HEK293 (cell line): ENCODE data around the gene KLC3.

Experiments used
- CTCF ChIA-PET: fragments of 350-600 bp; formaldehyde crosslinking; extraction: SDS; loops from one replicate; lab custom pipeline; 2021; ENCODE audit warnings: antibody characterized with exemption; lab: Yijun Ruan, JAX
- POLR2A ChIA-PET: fragments of 300-600 bp; formaldehyde crosslinking; extraction: SDS; loops from one replicate; lab custom pipeline; 2020; ENCODE audit warnings: antibody characterized with exemption, inconsistent platforms; lab: Yijun Ruan, JAX
- H3K27ac ChIP-seq: fragments of 200-500 bp; sonication (Bioruptor generic); 2 replicates; pipeline ENCODE4 v1.5.1; 2014; ENCODE audit warnings: low read depth, low read length, control low read depth, inconsistent platforms; ENCODE audit errors: extremely low read depth
- H3K36me3 ChIP-seq, 2 experiments: fragments of 200-500 bp in 1 of 2; sonication (Bioruptor generic) in 1 of 2; 1 replicate in 1 of 2; 2 replicates in 1 of 2; pipeline ENCODE4 v1.5.1; 2014 to 2017; ENCODE audit warnings: inconsistent platforms in 2 of 2, low read length in 2 of 2; ENCODE audit not compliant: control insufficient read depth in 2 of 2, insufficient read depth in 1 of 2
- H3K4me1 ChIP-seq: fragments of 200-500 bp; sonication (Bioruptor generic); 2 replicates; pipeline ENCODE4 v1.5.1; 2014; ENCODE audit warnings: mild to moderate bottlenecking, low read length, inconsistent platforms; ENCODE audit not compliant: control insufficient read depth, insufficient read depth
- H3K4me3 ChIP-seq: 2 replicates; pipeline ENCODE4 v1.5.1; 2011; ENCODE audit warnings: low read depth, mild to moderate bottlenecking, control low read depth, low read length, moderate library complexity
- H3K9me3 ChIP-seq: fragments of 200-500 bp; sonication (Bioruptor generic); 2 replicates; pipeline ENCODE4 v1.5.1; 2014; ENCODE audit warnings: low read depth, low read length, inconsistent platforms; ENCODE audit not compliant: control insufficient read depth, insufficient read depth
- BCL11A ChIP-seq: fragments of 450-650 bp; formaldehyde crosslinking; IDR thresholded peaks from 2 replicates; pipeline ENCODE4 v1.5.1; 2016; ENCODE audit warnings: low read depth, missing biosample characterization, missing genetic modification characterization
- BCL11B ChIP-seq: fragments of 450-650 bp; formaldehyde crosslinking; IDR thresholded peaks from 2 replicates; pipeline ENCODE4 v1.5.1; 2016; ENCODE audit warnings: low read depth, missing biosample characterization, missing genetic modification characterization
- FEZF1 ChIP-seq: fragments of 450-650 bp; formaldehyde crosslinking; IDR thresholded peaks from 2 replicates; pipeline ENCODE4 v1.5.1; 2016; ENCODE audit warnings: missing biosample characterization, missing genetic modification characterization
- HOXC10 ChIP-seq: sonication (generic); formaldehyde crosslinking; IDR thresholded peaks from 2 replicates; pipeline ENCODE4 v1.8.1; 2023; ENCODE audit warnings: mild to moderate bottlenecking, missing genetic modification reagents
- KLF1 ChIP-seq: fragments of 450-650 bp; formaldehyde crosslinking; IDR thresholded peaks from 2 replicates; pipeline ENCODE4 v1.5.1; 2016; ENCODE audit warnings: missing biosample characterization, missing genetic modification characterization
- KLF16 ChIP-seq: fragments of 450-650 bp; formaldehyde crosslinking; IDR thresholded peaks from 2 replicates; pipeline ENCODE4 v1.5.1; 2017; ENCODE audit warnings: missing biosample characterization, missing genetic modification characterization
- RBAK ChIP-seq: fragments of 450-650 bp; formaldehyde crosslinking; IDR thresholded peaks from 2 replicates; pipeline ENCODE4 v1.5.1; 2016; ENCODE audit warnings: missing biosample characterization, missing genetic modification characterization
- SP3 ChIP-seq: fragments of 450-650 bp; formaldehyde crosslinking; IDR thresholded peaks from 2 replicates; pipeline ENCODE4 v1.5.1; 2016; ENCODE audit warnings: missing biosample characterization, missing genetic modification characterization
- ZNF169 ChIP-seq: fragments of 450-650 bp; formaldehyde crosslinking; IDR thresholded peaks from 2 replicates; pipeline ENCODE4 v1.5.1; 2016; ENCODE audit warnings: missing biosample characterization, missing genetic modification characterization
- ZNF248 ChIP-seq: fragments of 450-650 bp; formaldehyde crosslinking; IDR thresholded peaks from 2 replicates; pipeline ENCODE4 v1.5.1; 2017; ENCODE audit warnings: missing biosample characterization, missing genetic modification characterization
- ZNF266 ChIP-seq: fragments of 450-650 bp; formaldehyde crosslinking; IDR thresholded peaks from 2 replicates; pipeline ENCODE4 v1.5.1; 2016; ENCODE audit warnings: missing biosample characterization, missing genetic modification characterization, low read depth
- ZNF350 ChIP-seq: fragments of 450-650 bp; formaldehyde crosslinking; IDR thresholded peaks from 2 replicates; pipeline ENCODE4 v1.5.0; 2017; ENCODE audit warnings: missing biosample characterization, mild to moderate bottlenecking, missing genetic modification characterization
- ZNF514 ChIP-seq: fragments of 450-650 bp; formaldehyde crosslinking; IDR thresholded peaks from 2 replicates; pipeline ENCODE4 v1.5.1; 2016; ENCODE audit warnings: missing biosample characterization, missing genetic modification characterization
- ZNF596 ChIP-seq: fragments of 450-650 bp; IDR thresholded peaks from 2 replicates; pipeline ENCODE4 v1.5.0; 2018; ENCODE audit warnings: missing biosample characterization, mild to moderate bottlenecking, missing genetic modification characterization, moderate library complexity
- ZNF621 ChIP-seq: fragments of 450-650 bp; formaldehyde crosslinking; IDR thresholded peaks from 2 replicates; pipeline ENCODE4 v1.5.1; 2017; ENCODE audit warnings: missing biosample characterization, missing genetic modification characterization
- ZNF629 ChIP-seq: fragments of 450-650 bp; formaldehyde crosslinking; IDR thresholded peaks from 2 replicates; pipeline ENCODE4 v1.5.1; 2017; ENCODE audit warnings: missing biosample characterization, missing genetic modification characterization
- ZNF747 ChIP-seq: fragments of 450-650 bp; formaldehyde crosslinking; IDR thresholded peaks from 2 replicates; pipeline ENCODE4 v1.5.1; 2016; ENCODE audit warnings: missing biosample characterization, missing genetic modification characterization
- ZNF777 ChIP-seq: fragments of 450-650 bp; formaldehyde crosslinking; IDR thresholded peaks from 2 replicates; pipeline ENCODE4 v1.5.1; 2017; ENCODE audit warnings: missing biosample characterization, missing genetic modification characterization, borderline replicate concordance
- ZNF837 ChIP-seq: fragments of 450-650 bp; formaldehyde crosslinking; IDR thresholded peaks from 2 replicates; pipeline ENCODE4 v1.5.1; 2016; ENCODE audit warnings: missing biosample characterization, missing genetic modification characterization
- ZSCAN23 ChIP-seq: fragments of 450-650 bp; formaldehyde crosslinking; IDR thresholded peaks from 2 replicates; pipeline ENCODE4 v1.5.1; 2016; ENCODE audit warnings: missing biosample characterization, missing genetic modification characterization
- ZSCAN30 ChIP-seq: fragments of 450-650 bp; IDR thresholded peaks from 2 replicates; pipeline ENCODE4 v1.5.1; 2018; ENCODE audit warnings: missing biosample characterization, mild to moderate bottlenecking, missing genetic modification characterization, moderate library complexity
- TF ChIP-seq, protein P1 (sequence below): fragments of 450-650 bp; formaldehyde crosslinking; IDR thresholded peaks from 2 replicates; pipeline ENCODE4 v1.5.1; 2017; ENCODE audit warnings: missing biosample characterization, missing genetic modification characterization
- TF ChIP-seq, protein P2 (sequence below): fragments of 450-650 bp; formaldehyde crosslinking; IDR thresholded peaks from 2 replicates; pipeline ENCODE4 v1.5.1; 2016; ENCODE audit warnings: missing biosample characterization, missing genetic modification characterization
- TF ChIP-seq, protein P3 (sequence below): fragments of 450-650 bp; formaldehyde crosslinking; IDR thresholded peaks from 2 replicates; pipeline ENCODE4 v1.5.1; 2016; ENCODE audit warnings: missing biosample characterization, missing genetic modification characterization
- TF ChIP-seq, protein P4 (sequence below): fragments of 450-650 bp; formaldehyde crosslinking; IDR thresholded peaks from 2 replicates; pipeline ENCODE4 v1.5.1; 2016; ENCODE audit warnings: missing biosample characterization, missing genetic modification characterization
- TF ChIP-seq, protein P5 (sequence below): fragments of 450-650 bp; formaldehyde crosslinking; conservative IDR thresholded peaks from 2 replicates; pipeline ENCODE4 v1.5.1; 2016; ENCODE audit warnings: low read depth, missing biosample characterization, missing genetic modification characterization

KLC3 gene

DNA sequence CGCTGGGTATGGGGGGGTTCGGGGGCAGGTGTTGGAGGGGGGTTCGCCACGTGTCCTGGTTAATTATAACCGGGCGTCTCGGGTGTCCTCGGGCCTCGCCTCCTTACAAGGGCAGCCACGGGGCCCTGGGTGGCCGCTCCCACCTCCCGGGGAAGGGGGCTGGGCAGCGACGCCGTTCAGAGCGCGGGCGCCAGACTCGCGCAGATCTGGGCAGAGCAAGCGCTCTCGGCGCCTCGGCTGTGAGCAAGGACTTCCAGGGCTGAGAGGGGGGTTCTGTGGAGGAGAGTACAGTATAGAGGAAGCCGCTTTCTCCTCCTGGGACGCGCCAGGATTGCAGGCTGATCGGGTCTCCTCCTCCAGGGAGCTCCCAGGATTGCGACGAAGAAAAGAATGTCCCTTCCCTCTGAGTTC is 16.9 kb upstream of the KLC3 start:
- Histone ChIP-seq H3K4me1 (no peaks in the 10 kb centered on the region), H3K4me3 (no peak overlapping the region), H3K36me3 (no peaks in the 10 kb centered on the region), H3K27ac (no peak overlapping the region), H3K9me3 (no peaks in the 10 kb centered on the region)
- ChIA-PET CTCF (interaction anchor here (0.6 kb wide), 1 partner anchor 79 kb away, joined by 3 read pairs; no protein-coding TSS in a partner anchor), POLR2A (no interaction called here)
- TF ChIP-seq, protein P1, sequence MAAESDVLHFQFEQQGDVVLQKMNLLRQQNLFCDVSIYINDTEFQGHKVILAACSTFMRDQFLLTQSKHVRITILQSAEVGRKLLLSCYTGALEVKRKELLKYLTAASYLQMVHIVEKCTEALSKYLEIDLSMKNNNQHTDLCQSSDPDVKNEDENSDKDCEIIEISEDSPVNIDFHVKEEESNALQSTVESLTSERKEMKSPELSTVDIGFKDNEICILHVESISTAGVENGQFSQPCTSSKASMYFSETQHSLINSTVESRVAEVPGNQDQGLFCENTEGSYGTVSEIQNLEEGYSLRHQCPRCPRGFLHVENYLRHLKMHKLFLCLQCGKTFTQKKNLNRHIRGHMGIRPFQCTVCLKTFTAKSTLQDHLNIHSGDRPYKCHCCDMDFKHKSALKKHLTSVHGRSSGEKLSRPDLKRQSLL (tag by site-specific recombination), result no peak
- TF ChIP-seq ZNF596 (no peak), ZNF777 (tag by site-specific recombination) (no peak), ZSCAN23 (tag by site-specific recombination) (no peak), ZSCAN30 (tag by site-specific recombination) (no peak), ZNF169 (no peak), BCL11B (no peak), RBAK (tag by site-specific recombination) (no peak), ZNF248 (tag by site-specific recombination) (no peak), ZNF350 (no peak), KLF1 (no peak), ZNF629 (tag by site-specific recombination) (no peak), KLF16 (tag by site-specific recombination) (no peak), ZNF514 (no peak)
- TF ChIP-seq, protein P2, sequence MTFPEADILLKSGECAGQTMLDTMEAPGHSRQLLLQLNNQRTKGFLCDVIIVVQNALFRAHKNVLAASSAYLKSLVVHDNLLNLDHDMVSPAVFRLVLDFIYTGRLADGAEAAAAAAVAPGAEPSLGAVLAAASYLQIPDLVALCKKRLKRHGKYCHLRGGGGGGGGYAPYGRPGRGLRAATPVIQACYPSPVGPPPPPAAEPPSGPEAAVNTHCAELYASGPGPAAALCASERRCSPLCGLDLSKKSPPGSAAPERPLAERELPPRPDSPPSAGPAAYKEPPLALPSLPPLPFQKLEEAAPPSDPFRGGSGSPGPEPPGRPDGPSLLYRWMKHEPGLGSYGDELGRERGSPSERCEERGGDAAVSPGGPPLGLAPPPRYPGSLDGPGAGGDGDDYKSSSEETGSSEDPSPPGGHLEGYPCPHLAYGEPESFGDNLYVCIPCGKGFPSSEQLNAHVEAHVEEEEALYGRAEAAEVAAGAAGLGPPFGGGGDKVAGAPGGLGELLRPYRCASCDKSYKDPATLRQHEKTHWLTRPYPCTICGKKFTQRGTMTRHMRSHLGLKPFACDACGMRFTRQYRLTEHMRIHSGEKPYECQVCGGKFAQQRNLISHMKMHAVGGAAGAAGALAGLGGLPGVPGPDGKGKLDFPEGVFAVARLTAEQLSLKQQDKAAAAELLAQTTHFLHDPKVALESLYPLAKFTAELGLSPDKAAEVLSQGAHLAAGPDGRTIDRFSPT (tag by site-specific recombination), result no peak
- TF ChIP-seq, protein P3, sequence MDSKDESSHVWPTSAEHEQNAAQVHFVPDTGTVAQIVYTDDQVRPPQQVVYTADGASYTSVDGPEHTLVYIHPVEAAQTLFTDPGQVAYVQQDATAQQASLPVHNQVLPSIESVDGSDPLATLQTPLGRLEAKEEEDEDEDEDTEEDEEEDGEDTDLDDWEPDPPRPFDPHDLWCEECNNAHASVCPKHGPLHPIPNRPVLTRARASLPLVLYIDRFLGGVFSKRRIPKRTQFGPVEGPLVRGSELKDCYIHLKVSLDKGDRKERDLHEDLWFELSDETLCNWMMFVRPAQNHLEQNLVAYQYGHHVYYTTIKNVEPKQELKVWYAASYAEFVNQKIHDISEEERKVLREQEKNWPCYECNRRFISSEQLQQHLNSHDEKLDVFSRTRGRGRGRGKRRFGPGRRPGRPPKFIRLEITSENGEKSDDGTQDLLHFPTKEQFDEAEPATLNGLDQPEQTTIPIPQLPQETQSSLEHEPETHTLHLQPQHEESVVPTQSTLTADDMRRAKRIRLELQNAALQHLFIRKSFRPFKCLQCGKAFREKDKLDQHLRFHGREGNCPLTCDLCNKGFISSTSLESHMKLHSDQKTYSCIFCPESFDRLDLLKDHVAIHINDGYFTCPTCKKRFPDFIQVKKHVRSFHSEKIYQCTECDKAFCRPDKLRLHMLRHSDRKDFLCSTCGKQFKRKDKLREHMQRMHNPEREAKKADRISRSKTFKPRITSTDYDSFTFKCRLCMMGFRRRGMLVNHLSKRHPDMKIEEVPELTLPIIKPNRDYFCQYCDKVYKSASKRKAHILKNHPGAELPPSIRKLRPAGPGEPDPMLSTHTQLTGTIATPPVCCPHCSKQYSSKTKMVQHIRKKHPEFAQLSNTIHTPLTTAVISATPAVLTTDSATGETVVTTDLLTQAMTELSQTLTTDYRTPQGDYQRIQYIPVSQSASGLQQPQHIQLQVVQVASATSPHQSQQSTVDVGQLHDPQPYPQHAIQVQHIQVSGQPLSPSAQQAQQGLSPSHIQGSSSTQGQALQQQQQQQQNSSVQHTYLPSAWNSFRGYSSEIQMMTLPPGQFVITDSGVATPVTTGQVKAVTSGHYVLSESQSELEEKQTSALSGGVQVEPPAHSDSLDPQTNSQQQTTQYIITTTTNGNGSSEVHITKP (tag by site-specific recombination), result no peak
- TF ChIP-seq, protein P4, sequence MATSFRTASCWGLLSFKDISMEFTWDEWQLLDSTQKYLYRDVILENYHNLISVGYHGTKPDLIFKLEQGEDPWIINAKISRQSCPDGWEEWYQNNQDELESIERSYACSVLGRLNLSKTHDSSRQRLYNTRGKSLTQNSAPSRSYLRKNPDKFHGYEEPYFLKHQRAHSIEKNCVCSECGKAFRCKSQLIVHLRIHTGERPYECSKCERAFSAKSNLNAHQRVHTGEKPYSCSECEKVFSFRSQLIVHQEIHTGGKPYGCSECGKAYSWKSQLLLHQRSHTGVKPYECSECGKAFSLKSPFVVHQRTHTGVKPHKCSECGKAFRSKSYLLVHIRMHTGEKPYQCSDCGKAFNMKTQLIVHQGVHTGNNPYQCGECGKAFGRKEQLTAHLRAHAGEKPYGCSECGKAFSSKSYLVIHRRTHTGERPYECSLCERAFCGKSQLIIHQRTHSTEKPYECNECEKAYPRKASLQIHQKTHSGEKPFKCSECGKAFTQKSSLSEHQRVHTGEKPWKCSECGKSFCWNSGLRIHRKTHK, result no peak

DNA sequence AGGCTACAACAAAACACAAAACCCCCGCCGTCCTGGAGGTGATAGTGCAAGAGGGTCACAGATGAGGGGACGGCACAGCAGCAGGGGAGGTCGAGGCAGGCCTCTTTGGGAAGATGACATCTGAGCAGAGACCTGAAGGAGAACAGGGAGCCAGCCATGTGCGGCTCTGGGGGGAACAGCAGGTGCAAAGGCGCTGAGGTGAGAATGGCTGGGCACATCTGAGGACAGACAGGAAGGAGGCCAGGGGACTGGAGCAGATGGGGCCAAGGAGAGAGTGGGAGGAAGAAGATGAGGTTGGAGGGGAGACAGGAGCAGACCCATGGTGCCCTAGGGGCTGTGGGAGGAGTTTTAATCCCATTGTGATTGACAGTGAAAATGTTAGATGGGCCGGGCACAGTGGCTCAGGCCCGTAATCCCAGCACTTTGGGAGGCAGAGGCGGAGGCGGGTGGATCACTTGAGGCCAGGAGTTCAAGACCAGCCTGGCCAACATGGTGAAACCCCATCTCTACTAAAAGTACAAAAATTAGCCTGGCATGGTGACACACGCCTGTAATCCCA is 16.1 kb upstream of the KLC3 start:
- no peaks in the 10 kb centered on the region for H3K36me3 ChIP-seq
- H3K27ac ChIP-seq, result no peak overlapping the region
- POLR2A ChIA-PET, result no interaction called here
- H3K4me3 ChIP-seq, result no peak overlapping the region
- no peaks in the 10 kb centered on the region for H3K9me3 ChIP-seq
- no peaks in the 10 kb centered on the region for H3K4me1 ChIP-seq
- CTCF ChIA-PET, result no interaction called here
- no peak for TF ChIP-seq ZNF266 (tag by site-specific recombination)
- TF ChIP-seq SP3 (tag by site-specific recombination), result no peak
- TF ChIP-seq HOXC10, result no peak
- no peak for TF ChIP-seq ZNF747 (tag by site-specific recombination)
- no peak for TF ChIP-seq BCL11A (tag by site-specific recombination)
- TF ChIP-seq ZNF248 (tag by site-specific recombination), result no peak
- TF ChIP-seq FEZF1 (tag by site-specific recombination), result no peak
- TF ChIP-seq, protein P5, sequence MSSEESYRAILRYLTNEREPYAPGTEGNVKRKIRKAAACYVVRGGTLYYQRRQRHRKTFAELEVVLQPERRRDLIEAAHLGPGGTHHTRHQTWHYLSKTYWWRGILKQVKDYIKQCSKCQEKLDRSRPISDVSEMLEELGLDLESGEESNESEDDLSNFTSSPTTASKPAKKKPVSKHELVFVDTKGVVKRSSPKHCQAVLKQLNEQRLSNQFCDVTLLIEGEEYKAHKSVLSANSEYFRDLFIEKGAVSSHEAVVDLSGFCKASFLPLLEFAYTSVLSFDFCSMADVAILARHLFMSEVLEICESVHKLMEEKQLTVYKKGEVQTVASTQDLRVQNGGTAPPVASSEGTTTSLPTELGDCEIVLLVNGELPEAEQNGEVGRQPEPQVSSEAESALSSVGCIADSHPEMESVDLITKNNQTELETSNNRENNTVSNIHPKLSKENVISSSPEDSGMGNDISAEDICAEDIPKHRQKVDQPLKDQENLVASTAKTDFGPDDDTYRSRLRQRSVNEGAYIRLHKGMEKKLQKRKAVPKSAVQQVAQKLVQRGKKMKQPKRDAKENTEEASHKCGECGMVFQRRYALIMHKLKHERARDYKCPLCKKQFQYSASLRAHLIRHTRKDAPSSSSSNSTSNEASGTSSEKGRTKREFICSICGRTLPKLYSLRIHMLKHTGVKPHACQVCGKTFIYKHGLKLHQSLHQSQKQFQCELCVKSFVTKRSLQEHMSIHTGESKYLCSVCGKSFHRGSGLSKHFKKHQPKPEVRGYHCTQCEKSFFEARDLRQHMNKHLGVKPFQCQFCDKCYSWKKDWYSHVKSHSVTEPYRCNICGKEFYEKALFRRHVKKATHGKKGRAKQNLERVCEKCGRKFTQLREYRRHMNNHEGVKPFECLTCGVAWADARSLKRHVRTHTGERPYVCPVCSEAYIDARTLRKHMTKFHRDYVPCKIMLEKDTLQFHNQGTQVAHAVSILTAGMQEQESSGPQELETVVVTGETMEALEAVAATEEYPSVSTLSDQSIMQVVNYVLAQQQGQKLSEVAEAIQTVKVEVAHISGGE (tag by site-specific recombination), result no peak
- no peak for TF ChIP-seq ZNF837
- TF ChIP-seq ZNF621 (tag by site-specific recombination), result no peak
